ENCODE data around the gene CDH26.

The CDH26 gene

GRCh38 chr20:60006261-60006660 lies 48.0 kb downstream of the CDH26 start:
- TF ChIP-seq, protein P1, sequence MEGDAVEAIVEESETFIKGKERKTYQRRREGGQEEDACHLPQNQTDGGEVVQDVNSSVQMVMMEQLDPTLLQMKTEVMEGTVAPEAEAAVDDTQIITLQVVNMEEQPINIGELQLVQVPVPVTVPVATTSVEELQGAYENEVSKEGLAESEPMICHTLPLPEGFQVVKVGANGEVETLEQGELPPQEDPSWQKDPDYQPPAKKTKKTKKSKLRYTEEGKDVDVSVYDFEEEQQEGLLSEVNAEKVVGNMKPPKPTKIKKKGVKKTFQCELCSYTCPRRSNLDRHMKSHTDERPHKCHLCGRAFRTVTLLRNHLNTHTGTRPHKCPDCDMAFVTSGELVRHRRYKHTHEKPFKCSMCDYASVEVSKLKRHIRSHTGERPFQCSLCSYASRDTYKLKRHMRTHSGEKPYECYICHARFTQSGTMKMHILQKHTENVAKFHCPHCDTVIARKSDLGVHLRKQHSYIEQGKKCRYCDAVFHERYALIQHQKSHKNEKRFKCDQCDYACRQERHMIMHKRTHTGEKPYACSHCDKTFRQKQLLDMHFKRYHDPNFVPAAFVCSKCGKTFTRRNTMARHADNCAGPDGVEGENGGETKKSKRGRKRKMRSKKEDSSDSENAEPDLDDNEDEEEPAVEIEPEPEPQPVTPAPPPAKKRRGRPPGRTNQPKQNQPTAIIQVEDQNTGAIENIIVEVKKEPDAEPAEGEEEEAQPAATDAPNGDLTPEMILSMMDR (IDR thresholded peaks at IDR 0.05; ENCODE audit: borderline replicate concordance, insufficient read depth, low read depth, low read length) = no peak
- H3K4me3 ChIP-seq (ENCODE audit: low read depth, low read length) = no peak overlapping the region

GRCh38 chr20:60007464-60007863 lies 49.2 kb downstream of the CDH26 start:
- TF ChIP-seq, protein P1 (IDR thresholded peaks at IDR 0.05; ENCODE audit: borderline replicate concordance, insufficient read depth, low read depth, low read length) = no peak
- no peak overlapping the region for H3K4me3 ChIP-seq (ENCODE audit: low read depth, low read length)

GRCh38 chr20:60008130-60008808 lies 50.0 kb downstream of the CDH26 start:
- TF ChIP-seq, protein P1 (IDR thresholded peaks at IDR 0.05; ENCODE audit: borderline replicate concordance, insufficient read depth, low read depth, low read length) = no peak
- no peak overlapping the region for H3K4me3 ChIP-seq (ENCODE audit: low read depth, low read length)

GRCh38 chr20:60009318-60009717 lies 51.1 kb downstream of the CDH26 start:
- TF ChIP-seq, protein P1 (IDR thresholded peaks at IDR 0.05; ENCODE audit: borderline replicate concordance, insufficient read depth, low read depth, low read length) = no peak
- H3K4me3 ChIP-seq (ENCODE audit: low read depth, low read length) = no peak overlapping the region

DNA sequence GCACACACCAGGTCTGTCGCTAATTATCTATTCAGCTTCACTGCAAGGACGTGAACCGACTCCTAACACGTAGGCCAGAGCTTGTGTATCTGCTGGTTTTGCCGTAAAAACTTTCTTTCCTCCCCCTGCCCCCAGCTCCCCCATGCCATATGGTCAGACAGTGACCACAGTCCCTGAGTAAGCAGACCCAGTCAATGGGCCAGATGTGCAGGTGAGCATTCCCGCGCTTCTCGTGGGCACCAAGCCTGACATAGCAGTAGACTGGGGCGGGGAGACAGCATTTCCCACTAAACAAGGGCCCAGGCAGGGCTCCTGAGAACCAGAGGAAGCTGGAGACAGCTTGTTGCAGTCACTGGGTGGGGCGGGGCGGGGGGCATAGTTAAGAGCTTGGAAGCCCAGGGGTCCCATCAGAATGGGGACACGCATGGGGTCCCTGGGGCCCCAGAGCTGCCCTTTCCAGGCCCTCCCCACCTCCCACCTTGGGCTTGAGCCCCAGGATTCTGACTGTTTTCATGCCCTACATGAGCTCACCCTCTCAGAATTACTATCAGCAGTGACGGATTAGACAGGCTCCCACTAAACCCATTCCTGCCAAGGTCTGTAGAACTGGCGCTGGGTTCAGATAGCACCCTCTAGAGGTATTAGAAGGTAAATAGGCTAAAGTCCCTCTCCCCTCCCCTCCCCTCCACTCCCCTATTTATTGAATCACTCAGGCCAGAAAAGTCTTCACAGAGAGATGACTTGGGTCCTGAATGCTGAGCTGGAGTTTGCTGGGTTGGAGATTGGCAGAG lies 51.8 kb downstream of the CDH26 start:
- no peak overlapping the region for H3K4me3 ChIP-seq (ENCODE audit: low read depth, low read length)
- TF ChIP-seq, protein P1 (IDR thresholded peaks at IDR 0.05; ENCODE audit: borderline replicate concordance, insufficient read depth, low read depth, low read length) = peak; percentile 26; the same call in 1 of the 2 replicates

DNA sequence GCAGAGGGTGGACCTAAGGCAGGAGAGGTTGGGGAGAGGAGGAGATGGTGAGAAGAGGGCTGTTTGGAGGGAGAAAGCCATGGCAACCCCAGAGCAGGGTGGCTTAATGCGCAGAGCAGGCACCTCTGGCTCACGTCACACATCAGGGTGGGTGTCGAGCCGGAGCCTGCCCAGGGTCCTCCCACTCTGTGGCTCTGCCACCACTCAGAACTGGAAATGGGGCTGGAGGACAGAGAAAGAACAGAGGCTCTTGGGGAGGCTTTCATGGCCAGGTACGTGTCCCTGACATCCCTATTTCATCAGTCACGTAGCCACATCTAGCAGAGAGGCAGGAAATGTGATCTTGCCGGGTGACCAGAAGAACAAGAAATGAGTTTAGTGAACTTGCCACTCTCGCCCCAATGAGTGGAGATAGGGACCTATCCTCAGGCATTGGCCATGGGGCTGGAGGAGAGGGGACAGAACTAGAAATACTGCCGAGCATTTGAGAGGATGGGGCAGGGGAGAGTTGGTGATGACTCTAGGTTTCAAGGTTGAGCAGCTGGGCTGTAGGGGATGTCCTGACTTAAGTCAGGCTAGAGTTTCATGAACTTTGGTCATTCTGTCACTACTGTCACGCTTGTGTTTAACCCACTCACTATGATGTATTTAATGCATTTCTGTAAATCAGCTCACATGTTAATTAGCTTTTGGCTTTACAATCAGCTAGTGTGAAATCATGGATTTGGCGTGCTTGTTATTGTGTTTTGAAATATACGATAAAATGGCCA lies 52.7 kb downstream of the CDH26 start:
- H3K4me3 ChIP-seq (ENCODE audit: low read depth, low read length) = no peak overlapping the region
- TF ChIP-seq, protein P1 (IDR thresholded peaks at IDR 0.05; ENCODE audit: borderline replicate concordance, insufficient read depth, low read depth, low read length) = no peak

Data from GM12875 (cell line).